Frontal cortex (tissue), 4 donors: ENCODE data around the gene UPK1A. TPM values are rescaled to one million over a fixed set of nuclear protein-coding genes. Genes with fewer than 3 reads are reported as not detected.
A peak's percentile ranks its signal among the peaks of the same experiment; 100 is the strongest.

ENCODE experiments used
- DNase-seq, 2 donors: peaks; one replicate each; pipeline ENCODE4 v3.0.0; 2012; ENCODE audit warnings: low spot score in 2 of 2
- FAIRE-seq: peaks from 2 replicates; lab custom pipeline; 2012; peaks lifted over from hg19 to GRCh38; lab: Jason Lieb, UNC
- total RNA-seq: library from RNA; depleted of rRNA; stranded (reverse); fragments of >200 nt; gene quantifications from one replicate; pipeline ENCODE4 v1.2.3, GENCODE V29; 2014
- donor health status: control.
- donor health status: control.
- donor health status: control.

The UPK1A gene
- not detected for total RNA-seq

GRCh38 chr19:35666251-35666913 lies at the start of gene UPK1A:
UPK1A (plus strand) TSS chr19:35666517; CDS start chr19:35666813, 296 bp downstream.
- FAIRE-seq (no peak), DNase-seq (no peak)

GRCh38 chr19:35618857-35619256 lies 47.5 kb upstream of the UPK1A start:
- DNase-seq (no peak), FAIRE-seq (no peak)

GRCh38 chr19:35619290-35619923 lies 46.9 kb upstream of the UPK1A start:
- DNase-seq (no peak), FAIRE-seq (no peak)

GRCh38 chr19:35620001-35620400 lies 46.3 kb upstream of the UPK1A start:
- no peak for FAIRE-seq
- DNase-seq: no peak

- no peak for FAIRE-seq
- DNase-seq: no peak
These were observed 44.6 kb upstream of the UPK1A start for GRCh38 chr19:35621708-35622107.

GRCh38 chr19:35622750-35623149 lies 43.6 kb upstream of the UPK1A start:
- no peak for DNase-seq
- FAIRE-seq: no peak

- DNase-seq: no peak
These were observed 42.8 kb upstream of the UPK1A start for GRCh38 chr19:35623327-35624010.

GRCh38 chr19:35628264-35628564 lies 38.1 kb upstream of the UPK1A start:
- FAIRE-seq (no peak), DNase-seq (no peak)

More at GRCh38 chr19:35623327-35624010, 42.8 kb upstream of the UPK1A start:
- FAIRE-seq: no peak

GRCh38 chr19:35628565-35629331 lies 37.6 kb upstream of the UPK1A start, which contains the start of gene RBM42:
RBM42 (plus strand) TSS chr19:35629036; CDS start chr19:35629154, 118 bp downstream.
- FAIRE-seq: peak; percentile 15
- peak; percentile 96 to 98 for DNase-seq

GRCh38 chr19:35629332-35629633 lies 37.0 kb upstream of the UPK1A start:
- FAIRE-seq (no peak), DNase-seq (peak in 1 of 2 donors; percentile 37)

GRCh38 chr19:35633727-35634440 lies 32.4 kb upstream of the UPK1A start:
- FAIRE-seq (no peak), DNase-seq (no peak)

- FAIRE-seq (no peak), DNase-seq (no peak)
These were observed 29.7 kb upstream of the UPK1A start for GRCh38 chr19:35636651-35637050.

GRCh38 chr19:35637165-35637564 lies 29.2 kb upstream of the UPK1A start:
- no peak for FAIRE-seq
- DNase-seq: no peak

GRCh38 chr19:35639321-35639639 lies 27.0 kb upstream of the UPK1A start:
- DNase-seq: no peak
- no peak for FAIRE-seq

- DNase-seq (no peak), FAIRE-seq (no peak)
These were observed 26.5 kb upstream of the UPK1A start for GRCh38 chr19:35639863-35640262.

- DNase-seq (no peak), FAIRE-seq (no peak)
These were observed 24.7 kb upstream of the UPK1A start, which contains the start of gene ETV2 for GRCh38 chr19:35641515-35642151. ETV2 (plus strand) TSS chr19:35641745; CDS start chr19:35642461, 716 bp downstream.

GRCh38 chr19:35642312-35642711 lies 24.0 kb upstream of the UPK1A start:
- FAIRE-seq (no peak), DNase-seq (no peak)

- DNase-seq (no peak), FAIRE-seq (no peak)
These were observed 23.5 kb upstream of the UPK1A start for GRCh38 chr19:35642798-35643254.
